GM21367 (cell line): ENCODE measurements around the gene STPG3.

Experiments
- ATAC-seq: cut with Tn5 transposase; IDR thresholded peaks from one replicate; pipeline ENCODE4 v1.9.1; 2021; ENCODE audit not compliant: unreplicated experiment

Gene STPG3

DNA sequence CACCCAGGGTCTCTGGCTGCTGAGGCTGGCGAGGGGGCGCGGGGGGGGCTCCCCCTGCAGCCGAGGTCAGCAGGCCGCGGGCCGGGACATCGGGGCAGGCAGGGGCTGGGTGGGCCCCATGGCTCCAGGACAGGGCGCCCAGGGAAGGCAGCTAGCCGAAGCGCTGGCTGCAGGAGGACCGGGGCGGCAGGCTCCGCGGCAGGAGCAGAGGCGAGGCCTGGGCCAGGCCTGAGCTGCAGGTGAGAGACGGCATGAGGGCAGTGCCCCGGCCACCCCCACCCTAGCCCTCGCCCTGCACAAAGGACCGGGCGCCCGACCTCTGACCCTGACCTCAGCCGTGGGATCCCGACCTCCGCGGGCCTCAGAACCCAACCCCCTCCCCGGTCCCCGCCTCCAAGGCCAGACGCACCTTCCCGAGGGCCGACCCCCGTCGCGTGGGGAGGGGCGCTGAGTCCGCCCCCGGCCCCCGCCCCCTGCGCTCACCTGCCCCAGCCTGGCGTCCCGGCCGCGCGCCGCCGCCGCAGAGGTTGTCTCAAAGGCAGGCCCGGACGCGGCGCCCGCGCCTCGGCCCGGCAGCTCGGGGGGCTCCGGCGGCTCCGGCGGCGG, 29.5 kb upstream of the STPG3 start:
- ATAC-seq = no peak

DNA sequence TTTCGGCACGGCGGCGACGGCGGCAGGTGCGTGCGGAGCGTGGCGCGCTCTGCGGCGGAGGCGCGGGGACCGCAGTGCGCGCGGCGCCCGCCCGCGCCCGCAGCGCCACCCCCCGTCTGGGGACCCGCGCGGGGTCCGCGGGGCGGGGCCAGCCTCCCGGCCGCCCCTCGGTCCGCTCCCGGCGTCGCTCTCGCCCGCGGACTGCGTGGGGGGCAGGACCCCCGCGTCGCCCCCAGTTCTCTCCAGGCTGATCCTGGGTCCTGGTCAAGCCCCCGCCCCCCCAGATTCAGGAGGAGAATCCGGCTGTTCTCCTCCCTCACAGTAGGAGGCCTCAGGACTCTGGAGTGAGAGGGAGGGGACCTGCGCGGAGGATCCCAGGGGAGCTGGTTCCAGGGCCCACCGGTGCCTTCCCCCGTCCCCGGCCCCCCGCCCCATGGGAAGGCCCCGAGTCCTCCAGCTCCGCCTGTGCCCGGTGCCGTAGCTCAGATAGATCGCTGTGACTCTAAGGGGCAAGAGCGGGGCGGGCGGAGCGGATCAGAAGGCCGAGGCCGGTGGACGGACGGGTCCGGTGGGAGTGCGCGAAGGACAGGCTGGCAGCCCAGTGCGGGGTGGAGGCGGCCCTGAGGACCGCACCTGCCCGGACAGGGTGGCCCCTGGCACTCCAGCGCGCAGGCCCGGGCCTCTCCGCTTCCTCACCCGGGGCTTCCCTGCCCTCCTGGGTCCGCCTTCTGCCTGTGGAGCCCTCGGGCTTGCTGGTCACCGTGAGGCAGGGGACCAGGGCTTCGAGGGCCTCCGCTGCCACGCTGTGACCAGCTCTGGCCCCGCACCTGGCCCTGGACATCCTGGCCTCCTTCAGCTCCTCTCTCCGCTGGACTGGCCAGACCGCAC, 28.7 kb upstream of the STPG3 start, which contains the start of gene RNF208:
Gene RNF208, minus strand, starts transcription at position 51 of the 888 bp plus-strand sequence. CDS start 1,028 bp downstream, outside the sequence.
- ATAC-seq = no peak

DNA sequence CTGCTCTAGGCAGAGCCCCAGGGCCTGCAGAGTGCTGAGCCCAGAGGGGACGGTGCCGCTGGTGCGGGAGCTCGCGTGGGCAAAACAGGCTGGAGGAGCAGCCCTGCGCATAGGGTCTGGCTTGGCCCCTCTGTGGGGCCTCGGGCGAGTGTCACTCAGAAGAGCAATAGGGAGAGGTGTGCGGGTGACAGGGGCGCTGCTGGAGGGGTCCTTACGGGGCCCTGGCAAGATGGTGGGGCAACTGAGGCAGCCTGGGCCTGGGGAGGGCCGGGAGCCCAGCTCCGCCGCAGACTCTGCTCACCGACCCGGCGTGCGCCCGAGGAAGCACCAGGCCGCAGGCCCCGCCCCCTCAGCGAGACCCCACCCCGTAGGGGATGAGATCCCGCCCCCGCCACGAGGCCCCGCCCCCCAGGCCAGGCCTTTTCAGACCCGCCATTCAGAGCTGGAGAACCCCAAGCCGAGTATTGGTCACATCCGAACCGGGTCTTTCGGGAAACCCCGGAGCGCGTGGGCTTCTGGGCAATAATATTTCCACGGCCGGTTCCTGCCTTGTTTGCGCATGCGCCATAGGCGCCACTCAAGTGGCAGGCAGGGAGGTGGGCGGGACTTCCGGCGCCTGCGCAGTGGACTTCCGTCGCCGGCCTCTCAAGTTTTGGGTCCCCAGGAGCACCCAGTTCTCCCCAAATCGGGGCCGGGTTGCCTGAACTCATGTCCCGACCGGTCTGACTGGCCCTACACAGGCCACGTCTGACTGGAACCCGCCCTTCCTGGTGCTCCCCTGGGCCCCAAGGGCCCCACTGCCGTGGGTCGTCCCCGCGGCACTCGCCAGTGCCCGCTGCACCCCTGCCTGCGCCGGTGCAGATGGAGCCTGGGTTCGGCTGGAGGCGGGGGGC, 27.8 kb upstream of the STPG3 start:
- ATAC-seq = peak; percentile 50

DNA sequence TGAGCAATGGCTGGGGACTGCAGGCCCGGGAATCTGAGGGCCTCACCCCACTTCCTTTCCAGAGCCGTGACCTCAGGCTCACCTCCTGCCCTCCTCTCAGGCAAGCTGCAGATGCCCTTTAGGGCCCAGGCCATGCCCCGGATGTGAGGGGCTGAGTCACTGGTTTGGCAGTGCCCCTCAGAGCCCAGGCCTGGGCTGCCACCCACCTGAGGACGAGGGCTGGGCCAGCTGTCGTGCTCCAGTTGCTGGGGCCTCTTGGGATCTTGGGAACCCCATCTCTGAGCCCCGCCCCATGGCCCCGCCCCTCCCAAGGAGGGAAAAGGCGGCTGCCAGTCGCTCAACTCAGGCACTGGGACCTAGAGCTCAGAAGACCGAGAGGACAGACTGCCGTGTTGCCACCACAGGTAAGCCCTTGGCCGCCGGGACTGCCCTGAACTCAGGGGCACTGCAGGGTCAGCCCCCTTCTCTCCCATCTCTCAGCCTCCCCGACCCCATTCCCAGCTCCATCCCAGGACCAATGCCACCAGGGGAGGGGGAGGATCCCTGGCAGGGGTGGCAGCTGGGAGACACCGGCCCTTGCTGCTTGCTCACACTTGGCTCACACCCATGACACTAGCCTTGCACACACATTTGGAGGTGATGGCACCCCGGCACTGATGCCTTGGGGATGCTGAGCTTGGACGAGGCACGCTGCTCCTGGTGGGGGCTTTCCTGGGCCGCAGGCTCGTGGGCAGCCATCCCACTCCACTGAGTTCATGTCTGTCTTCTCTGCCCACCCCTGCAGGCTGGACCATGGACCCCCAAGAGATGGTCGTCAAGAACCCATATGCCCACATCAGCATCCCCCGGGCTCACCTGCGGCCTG, 26.0 kb upstream of the STPG3 start, which contains the start of gene CYSRT1:
Gene CYSRT1, plus strand, starts transcription at position 345 of the 865 bp plus-strand sequence. Its CDS starts 448 bp downstream, at position 793.
- ATAC-seq = no peak

DNA sequence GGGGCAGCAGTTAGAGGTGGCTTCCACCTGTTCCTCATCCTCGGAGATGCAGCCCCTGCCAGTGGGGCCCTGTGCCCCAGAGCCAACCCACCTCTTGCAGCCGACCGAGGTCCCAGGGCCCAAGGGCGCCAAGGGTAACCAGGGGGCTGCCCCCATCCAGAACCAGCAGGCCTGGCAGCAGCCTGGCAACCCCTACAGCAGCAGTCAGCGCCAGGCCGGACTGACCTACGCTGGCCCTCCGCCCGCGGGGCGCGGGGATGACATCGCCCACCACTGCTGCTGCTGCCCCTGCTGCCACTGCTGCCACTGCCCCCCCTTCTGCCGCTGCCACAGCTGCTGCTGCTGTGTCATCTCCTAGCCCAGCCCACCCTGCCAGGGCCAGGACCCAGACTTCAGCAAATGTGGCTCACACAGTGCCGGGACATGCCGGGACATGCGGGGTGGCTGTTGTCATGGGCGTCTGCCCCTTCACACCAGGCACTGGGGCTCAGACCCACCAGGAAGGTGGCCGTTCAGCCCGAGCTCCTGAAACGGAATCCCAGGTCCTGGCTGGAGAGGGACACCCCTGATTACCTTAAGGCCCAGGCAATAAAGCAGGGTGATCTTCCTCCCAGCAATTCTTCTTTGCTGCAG, 25.3 kb upstream of the STPG3 start:
- ATAC-seq = no peak

DNA sequence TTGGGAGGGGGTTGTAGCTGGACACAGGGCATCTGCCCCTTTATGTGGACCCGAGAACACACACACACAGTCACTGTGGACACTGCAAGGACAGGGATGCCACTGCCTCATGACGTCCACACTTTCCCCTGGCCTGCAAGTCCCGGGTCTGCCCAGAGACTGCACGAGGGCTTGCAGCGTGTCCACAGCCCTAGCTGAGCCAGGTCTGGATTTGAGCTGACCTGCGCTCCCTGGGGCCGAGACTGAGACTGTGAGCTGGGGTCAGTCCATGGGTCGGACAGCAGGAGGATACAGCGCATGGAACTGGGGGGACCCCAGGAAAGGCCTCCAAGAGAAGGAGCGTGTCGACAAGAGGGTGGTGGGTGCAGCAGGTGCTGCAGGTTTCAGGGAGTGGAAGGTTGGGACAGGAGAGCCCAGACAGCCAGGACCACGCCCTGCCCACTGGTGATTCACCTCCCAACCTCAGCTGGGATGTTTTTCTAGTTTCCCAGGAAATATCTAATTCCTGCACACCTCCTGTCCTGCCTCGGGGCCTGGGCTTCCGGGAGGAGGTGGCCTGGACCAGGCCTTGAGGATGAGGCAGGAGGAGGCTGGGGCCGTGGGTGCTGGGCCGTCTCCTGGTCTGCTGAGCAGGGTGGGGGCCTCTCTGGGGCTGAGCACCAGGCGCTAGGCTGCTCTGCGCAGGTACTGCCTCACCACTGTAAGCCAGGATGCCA, 24.6 kb upstream of the STPG3 start:
- ATAC-seq = no peak

DNA sequence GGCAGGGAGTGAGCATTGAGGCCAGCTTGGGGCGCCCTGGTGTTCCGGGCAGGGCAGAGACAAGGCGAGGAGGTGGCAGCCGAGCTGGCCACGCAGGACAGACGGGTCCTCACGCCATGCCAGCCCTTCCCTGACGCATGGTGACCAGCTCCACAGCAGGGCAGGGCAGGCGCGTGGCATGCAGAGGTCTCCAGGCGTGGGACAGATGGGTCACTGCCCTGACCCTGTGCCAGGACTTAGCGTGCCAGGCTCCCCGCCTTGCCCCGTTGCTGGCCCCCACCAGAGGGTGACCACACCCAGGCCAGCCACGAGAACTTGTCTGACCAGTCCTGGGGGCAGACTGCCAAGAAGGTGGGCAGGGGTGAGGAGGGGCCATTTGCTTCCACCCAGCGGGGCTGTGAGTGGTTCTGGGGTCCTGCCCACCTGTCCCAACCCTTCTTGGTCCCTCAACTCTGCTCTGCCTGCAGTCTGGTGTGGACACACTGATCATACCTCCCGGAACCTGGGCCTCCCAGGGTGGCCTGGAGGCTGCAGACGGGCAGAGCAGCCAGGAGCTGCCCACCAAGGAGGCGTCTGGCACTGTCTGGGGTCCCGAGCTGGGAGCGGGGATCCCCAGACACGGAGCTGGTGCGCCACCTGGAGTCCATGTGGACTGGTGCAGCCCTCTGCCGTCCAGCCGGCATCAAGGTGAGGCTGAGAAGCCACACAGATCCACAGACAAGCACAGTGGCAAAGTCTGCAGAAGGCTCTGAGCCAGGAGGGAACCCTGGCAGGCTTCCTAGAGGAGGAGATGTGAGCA, 23.8 kb upstream of the STPG3 start, which contains the start of gene RNF224:
Gene RNF224, plus strand, starts transcription at position 449 of the 799 bp plus-strand sequence. CDS start 834 bp downstream, outside the sequence.
- no peak for ATAC-seq

DNA sequence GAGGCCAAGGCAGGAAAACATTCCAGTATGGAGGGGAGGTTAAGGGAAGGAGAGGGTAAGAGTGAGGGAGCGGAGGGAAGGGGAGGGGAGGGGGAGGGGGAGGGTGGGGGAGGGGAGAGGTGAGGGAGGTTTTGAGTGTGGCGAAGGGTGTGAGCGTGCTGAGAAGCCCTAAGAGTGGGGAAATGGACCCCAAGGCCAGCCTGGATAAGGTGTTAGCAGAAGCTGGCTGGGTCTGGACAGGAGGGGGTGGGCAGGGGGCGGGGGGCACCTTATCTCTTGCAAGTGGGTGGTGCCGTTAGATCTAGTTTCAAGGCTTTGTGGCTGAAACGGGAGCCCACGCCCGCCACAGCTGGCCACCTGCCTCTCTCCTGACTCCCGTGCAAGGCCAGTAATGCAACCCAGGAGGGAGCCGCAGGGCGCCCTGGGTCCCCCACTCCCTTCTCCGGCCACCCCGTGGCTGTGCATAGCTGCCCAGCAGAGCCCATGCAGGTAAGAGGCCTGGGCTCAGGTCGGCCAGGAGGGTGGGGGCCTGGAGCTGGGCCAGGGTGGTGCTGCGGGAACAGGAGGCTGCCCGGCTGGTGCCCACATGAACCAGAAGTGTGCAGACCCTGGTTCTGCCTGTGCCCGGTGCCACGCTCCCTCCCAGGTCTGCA, 23.1 kb upstream of the STPG3 start:
- no peak for ATAC-seq

DNA sequence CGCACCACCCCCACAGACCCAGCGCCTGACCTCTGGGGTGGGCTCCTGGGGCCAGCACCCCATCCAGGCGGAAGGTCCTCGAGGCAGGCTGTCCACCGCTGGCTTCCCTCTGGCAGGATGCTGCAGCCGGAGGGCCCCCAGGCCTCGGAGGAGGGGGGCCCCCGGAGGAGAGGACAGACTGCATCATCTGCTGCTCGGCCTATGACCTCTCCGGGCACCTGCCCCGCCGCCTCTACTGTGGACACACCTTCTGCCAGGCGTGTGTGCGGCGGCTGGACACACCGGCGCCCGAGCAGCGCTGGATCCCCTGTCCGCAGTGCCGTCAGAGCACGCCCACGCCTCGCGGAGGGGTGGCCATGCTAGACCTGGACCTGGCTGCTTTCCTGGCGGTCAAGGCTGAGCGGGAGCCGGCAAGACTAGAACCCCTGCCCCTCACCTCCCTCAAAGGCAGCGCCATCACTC, 22.5 kb upstream of the STPG3 start:
- ATAC-seq = no peak

DNA sequence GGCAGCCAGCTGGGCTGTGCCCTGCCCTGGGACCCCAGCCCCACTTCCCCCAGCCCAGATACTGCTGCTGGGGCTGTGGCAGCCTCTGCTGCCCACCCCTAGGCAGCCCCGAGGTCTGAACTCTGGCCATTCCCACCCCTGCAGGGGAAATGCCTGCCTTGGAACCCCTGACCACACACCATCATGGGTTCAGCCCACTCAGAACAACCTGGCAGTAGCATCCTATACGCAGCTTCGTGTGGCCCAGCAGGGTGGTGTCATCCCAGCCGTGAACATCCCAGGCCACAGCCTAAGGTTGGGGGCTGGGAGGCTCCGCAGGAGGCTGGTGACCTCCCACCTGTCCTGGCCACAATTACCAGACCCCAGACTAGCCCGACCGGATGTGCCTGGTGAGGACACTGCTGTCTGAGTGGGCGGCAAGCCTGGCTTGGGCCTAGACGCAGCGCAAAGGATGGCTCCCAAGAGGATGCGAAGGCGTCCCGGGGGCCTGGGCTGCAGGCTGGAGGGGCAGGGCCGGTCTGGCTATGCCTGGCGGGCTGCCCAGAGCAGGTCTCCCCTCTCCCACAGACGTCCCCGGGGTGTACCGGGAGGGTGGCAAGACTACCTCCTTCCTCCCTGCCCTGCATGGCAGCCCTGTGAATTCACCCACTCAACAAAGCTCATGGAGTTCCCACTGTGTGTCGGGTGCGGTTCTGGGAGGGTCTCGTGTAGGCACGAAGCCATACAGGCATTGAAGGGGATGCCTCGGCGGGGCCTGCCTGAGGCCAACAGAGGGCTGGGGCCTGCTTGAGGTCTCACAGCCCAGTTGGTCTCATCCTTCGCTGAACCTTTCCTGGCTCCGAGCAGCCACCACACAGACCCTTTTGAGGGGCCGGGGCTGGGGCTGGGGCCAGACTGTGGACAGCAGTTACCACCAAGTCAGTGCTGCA, 21.9 kb upstream of the STPG3 start:
- ATAC-seq = no peak

DNA sequence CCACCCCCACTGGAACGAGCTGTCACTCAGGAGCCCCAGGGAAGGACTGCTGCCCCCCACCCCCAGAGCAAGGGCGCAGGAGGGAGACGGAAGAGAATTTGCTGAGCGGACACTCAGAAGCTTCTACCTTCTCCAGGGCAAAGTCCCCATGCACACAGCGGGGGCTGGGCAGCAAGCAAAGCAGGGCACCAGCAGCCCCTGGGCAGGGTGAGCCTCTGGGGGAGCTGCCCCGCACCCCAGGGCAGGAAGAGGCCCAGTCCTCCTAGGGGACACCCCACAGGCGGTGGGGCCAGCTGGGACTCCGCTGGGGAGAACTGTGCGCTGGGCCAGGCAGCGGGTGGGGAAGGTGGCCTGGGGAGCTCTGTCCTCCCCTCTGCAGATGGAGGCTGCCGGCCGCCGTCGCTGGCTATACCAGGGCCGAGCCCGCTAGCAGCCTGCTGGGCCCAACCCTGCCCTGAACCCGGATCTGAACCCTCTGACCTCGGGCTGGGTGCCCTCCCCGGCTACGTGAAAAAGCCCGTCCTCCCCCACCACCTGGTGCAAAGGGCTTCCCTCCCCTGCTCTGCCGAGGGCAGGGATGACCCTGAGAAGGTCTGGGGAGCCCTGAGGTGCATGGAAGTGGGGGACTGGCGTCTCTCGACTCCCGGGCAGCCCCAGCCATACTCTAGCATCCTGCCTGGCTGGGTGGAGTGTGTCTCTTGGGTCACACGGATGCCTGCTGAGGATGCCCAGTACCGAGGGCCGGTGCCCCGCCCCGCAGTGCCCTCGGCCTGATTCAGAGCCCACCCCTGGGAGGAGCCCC, 21.0 kb upstream of the STPG3 start:
- no peak for ATAC-seq

DNA sequence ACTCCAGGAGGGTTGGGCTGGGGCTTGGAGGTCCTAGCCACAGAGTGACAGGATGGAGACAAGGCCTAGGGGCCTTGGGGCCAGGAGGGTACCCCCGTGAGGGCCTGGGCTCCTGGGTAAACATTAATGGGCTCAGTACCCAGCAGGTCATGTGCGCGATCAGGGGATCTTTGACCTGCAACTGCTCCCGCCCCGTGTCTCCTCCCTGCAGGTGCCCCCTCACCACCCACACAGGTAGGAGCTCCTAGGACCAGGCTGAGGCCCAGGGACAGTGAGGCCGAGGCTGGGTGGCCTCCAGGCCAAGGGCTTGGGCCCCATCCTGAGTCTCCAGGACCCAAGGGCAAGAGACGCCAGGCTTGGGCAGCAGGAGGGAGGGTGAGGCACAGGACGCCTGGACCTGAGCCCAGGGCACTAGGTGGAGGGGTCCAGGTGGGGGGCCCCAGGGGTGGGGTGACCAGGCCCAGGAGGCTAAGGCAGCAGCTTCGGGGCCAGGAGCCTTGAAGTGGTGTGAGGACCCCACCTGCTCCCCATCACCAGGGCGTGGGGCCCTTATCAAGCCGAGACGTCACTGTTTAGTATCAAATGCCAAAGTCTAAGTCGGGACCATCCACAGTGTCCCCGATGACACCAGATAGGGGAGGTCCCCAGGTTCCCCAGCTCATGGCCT, 20.2 kb upstream of the STPG3 start, which contains the start of gene SLC34A3:
Gene SLC34A3, plus strand, starts transcription at position 197 of the 667 bp plus-strand sequence. CDS start 802 bp downstream, outside the sequence.
- ATAC-seq = no peak

DNA sequence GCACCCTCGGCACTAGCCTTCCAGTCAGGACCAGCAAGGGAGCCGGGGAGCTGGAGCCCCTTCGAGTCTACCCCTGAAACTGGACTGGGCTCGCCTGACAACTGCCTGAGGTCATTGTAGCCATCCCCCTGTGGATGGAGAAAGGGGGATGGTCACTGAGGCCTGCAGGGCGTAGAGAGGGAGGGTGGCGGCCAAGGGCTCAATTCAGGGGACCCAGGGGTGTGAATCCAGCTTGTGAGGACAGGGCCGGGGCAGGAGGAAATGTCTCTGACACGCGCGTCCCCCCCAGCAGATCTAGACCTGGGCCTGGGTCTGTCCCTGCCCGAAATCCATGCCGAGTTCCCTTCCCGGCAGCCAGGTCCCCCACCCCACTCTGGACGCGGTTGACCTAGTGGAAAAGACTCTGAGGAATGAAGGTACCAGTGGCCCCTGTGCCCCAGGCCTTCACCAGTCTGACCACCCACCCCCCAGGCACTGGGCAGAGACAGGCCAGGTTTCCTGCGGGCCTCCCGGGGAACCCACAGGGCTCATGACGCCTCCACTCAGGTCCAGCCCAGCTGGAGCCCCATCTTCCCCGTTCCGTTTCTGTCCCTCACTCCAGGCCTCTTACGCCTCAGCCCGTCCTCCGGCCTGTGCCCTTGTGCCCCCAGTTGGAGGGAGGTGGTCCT, 19.6 kb upstream of the STPG3 start:
- ATAC-seq = no peak

DNA sequence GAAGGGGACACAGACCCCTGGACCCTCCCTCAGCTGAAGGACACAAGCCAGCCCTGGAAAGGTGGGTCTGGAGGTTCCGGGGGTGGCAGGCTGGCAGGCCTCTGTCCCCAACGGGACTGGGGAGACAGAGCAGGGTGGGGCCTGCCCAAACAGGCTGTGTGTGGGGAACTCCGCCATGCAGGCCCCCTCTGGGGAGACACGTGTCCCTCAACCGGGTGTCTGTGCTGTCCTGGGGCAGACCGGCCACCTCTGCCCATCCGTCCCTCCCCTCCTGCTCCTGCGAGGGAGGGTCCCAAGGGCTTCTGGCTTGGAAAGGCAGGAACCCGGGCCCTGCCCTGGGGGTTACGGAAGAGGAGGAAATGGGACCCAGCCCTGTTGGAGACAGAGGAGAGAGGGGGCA, 19.0 kb upstream of the STPG3 start:
- ATAC-seq = no peak
